ENCODE measurements around the gene PSMD1.
"Not testable (repeated sequence)": the region's sequence is repeated elsewhere in the genome, so short reads cannot be mapped to it uniquely, and the experiment has no call there.

The PSMD1 gene

DNA sequence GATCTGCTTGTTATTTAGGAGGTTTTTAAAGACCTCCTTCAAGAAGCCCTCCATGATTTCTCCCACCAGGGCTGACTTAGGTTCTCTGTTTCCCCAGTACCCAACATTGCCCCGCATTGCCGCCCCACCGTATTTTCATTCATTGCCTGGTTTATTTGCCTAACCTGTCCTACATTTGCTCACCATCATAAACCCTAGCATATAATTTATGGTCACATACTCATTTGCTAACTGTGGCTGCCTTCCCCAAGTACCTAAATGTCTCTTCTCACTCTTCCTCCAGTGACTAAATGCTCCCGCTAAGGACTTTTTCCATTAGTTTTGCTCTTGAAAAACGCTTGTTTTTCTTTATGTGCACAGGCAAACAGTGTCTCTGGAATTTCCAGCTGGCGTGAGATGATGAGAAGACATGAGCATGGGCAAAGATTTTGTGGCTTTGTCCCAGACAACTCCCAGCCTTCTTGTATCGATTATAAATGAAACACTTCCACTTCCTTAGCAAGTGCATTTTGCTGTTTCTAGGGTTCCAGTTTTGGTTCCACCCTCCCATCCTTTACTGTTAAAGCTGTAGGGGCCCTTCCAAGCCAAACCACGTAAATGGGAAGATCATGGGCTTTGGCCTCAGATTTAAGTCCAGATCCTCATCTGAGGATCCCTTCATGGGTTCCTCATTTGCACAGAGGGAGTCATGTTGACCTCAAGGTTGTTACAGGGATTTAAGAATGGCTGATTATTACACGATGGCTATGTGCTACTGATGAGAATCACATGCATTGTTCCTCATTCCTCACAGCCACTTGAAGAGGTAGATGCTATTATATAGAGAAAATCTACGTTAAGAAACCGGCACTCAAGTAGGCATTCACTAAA is 120.7 kb downstream of the PSMD1 start:
- DNase-seq (ENCODE audit: insufficient read length, low spot score) = no peak
- TF ChIP-seq, protein P1, sequence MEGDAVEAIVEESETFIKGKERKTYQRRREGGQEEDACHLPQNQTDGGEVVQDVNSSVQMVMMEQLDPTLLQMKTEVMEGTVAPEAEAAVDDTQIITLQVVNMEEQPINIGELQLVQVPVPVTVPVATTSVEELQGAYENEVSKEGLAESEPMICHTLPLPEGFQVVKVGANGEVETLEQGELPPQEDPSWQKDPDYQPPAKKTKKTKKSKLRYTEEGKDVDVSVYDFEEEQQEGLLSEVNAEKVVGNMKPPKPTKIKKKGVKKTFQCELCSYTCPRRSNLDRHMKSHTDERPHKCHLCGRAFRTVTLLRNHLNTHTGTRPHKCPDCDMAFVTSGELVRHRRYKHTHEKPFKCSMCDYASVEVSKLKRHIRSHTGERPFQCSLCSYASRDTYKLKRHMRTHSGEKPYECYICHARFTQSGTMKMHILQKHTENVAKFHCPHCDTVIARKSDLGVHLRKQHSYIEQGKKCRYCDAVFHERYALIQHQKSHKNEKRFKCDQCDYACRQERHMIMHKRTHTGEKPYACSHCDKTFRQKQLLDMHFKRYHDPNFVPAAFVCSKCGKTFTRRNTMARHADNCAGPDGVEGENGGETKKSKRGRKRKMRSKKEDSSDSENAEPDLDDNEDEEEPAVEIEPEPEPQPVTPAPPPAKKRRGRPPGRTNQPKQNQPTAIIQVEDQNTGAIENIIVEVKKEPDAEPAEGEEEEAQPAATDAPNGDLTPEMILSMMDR (IDR thresholded peaks at IDR 0.05; ENCODE audit: insufficient read depth, missing control alignments) = no peak
- no peak for FAIRE-seq

DNA sequence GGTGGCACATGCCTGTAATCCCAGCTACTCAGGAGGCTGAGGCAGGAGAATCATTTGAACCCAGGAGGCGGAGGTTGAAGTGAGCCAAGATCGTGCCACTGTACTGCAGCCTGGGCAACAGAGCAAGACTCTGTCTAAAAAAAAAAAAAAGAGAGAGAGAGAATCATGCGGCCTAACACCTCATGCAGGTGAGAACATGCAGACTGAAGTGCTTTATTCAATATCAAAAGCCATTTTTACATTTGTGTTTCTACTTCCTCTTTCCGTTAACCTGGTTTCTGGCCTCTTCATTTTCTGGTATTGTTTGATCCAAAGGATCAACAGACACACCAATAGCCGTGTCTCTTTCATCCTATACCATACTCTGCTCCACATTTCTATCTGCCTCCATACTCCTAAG is 122.1 kb downstream of the PSMD1 start:
- FAIRE-seq; DNase-seq (ENCODE audit: insufficient read length, low spot score): not testable (repeated sequence)

DNA sequence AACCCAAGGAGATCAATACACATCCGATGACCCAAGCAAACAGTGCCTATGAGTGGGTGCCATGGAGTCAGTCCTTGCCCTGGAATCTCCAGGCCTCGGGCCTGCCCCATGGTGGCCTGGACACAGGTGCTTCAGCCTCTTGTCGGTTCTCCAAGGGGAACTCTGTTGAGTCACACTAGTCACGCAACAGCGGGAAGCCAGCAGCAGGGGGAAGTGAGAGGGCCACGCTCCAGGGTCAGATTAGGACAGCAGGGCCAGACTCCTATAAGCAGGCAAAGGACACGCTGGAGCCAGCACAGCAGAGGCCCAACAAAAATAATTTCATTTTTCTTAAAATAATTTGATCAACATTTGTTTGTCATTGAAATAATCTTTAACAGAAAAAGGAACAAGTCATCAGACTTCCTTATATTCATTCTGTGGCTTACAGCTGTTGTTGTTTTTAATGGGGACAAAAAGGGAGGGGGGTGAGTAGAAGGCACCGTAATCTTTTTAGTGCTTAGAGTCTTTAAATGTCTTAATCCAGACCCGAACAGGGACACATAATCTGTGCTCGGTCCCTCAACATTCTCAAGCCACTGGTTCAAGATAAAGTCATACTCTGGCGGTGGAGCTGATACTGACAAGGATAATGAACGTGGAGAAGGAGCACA is 125.3 kb downstream of the PSMD1 start:
- FAIRE-seq = no peak
- no peak for DNase-seq (ENCODE audit: insufficient read length, low spot score)
- TF ChIP-seq, protein P1 (IDR thresholded peaks at IDR 0.05; ENCODE audit: insufficient read depth, missing control alignments) = no peak

DNA sequence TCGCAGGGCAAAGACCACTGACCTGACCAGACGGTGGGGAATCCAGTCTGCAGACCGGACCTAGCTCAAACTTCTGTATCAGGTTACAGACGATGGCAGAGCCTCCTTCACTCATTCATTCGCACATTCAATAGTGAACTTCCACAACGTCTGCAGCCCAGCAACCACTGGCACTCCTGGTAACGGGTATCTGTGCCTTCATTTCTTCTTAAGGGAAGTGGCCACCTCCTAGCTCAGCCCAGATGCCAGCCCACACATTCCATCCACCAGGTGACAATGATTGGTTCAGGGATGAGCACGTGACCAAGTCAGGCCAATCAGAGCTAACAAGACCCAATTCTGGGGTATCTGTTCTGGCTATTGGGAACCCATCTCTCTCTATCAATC is 125.8 kb downstream of the PSMD1 start:
- DNase-seq (ENCODE audit: insufficient read length, low spot score) = no peak
- TF ChIP-seq, protein P1 (IDR thresholded peaks at IDR 0.05; ENCODE audit: insufficient read depth, missing control alignments) = no peak
- no peak for FAIRE-seq

DNA sequence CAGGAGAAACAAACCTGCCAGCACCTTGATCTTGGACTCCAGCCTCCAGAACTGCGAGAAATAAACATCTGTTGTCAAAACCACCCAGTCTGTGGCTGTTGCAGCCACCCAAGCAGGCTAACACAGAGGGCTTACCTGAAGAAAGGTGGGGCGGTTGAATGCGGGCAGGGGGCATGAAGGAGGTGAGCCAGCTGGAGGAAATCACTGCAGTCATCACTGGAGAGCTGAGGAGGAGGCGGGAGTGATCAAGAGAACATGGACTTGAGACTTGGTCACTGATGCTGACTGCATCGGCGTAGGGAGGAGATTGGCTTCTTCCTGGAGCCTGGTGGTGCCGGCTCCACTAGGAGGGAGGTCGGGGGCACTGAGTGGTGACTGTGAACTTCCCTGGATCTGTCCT is 127.2 kb downstream of the PSMD1 start:
- TF ChIP-seq, protein P1 (IDR thresholded peaks at IDR 0.05; ENCODE audit: insufficient read depth, missing control alignments) = no peak
- FAIRE-seq (no peak), DNase-seq (ENCODE audit: insufficient read length, low spot score) (no peak)

DNA sequence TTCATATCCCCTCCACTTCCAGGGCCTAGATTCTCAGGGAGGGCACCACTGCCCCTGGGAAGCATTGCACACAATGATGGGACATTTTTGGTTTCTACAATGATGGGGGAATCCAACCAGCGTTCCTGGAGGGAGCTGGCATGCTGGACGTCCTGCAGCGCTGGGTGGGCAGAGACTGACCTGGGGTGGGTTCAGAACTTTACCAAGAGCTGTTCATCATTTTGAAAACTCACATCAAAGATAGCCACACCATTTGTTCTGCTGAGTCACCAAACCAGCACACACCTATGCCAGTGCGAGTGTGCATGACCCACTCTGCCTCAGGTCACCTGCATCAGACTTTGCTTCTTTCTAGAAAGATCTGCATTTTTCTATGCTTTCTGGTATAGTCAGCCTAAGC is 127.7 kb downstream of the PSMD1 start:
- TF ChIP-seq, protein P1 (IDR thresholded peaks at IDR 0.05; ENCODE audit: insufficient read depth, missing control alignments) = no peak
- no peak for DNase-seq (ENCODE audit: insufficient read length, low spot score)
- FAIRE-seq = no peak

DNA sequence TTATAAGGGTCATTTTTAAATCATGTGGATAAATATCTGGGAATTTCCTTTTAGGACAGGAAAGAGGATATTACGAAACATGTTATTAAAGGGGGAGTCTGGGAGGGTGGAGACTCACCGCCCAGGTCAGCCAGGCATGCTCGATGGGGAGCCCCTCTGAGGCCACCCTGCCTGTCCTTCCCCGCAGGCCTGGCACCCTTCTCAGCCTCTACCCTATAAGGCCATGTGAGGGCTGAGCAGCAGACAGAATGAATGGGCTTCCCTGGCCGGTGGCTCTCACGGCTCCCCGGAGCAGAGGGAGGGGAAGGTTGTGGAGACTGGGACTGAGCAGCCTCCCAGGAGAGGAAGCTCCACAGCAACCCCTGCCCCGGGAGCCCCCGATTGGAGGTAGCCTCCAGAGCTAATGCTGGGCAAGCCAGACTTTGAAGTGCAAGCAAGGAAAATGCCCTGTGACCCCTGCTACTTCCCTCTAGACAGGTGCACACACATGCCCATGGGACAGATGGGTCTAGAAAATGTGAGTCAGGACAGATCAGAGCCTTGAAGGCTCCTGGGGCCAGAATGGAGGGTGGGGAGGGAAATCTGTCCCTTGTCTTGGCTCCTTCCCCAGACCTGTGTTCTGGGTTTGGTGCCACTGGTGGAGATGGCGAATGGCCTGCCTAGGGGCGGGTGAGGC is 128.5 kb downstream of the PSMD1 start:
- FAIRE-seq (no peak), DNase-seq (ENCODE audit: insufficient read length, low spot score) (no peak)
- TF ChIP-seq, protein P1 (IDR thresholded peaks at IDR 0.05; ENCODE audit: insufficient read depth, missing control alignments) = no peak
